ENCODE measurements around the gene S100Z. TPM values are rescaled to one million over a fixed set of nuclear protein-coding genes. Genes with fewer than 3 reads are reported as not detected.
"Not testable (repeated sequence)": the region's sequence is repeated elsewhere in the genome, so short reads cannot be mapped to it uniquely, and the experiment has no call there.

The S100Z gene
- total RNA-seq, 2 experiments from 2014 or later, result 0.81 to 1.1 TPM

GRCh38 chr5:76908166-76908565 lies 58.4 kb downstream of the S100Z start:
- no peak overlapping the region for H3K27ac Mint-ChIP-seq
- CTCF ChIA-PET, result no interaction called here

GRCh38 chr5:76910344-76910933 lies 60.6 kb downstream of the S100Z start:
- H3K27me3 Mint-ChIP-seq (ENCODE audit: low read depth); intact Hi-C loops (cut with micrococcal nuclease); H3K4me1 Mint-ChIP-seq (ENCODE audit: low read depth); H3K9me3 Mint-ChIP-seq; H3K4me3 Mint-ChIP-seq; H3K36me3 Mint-ChIP-seq (ENCODE audit: low read depth); H3K27ac Mint-ChIP-seq; DNase-seq; CTCF ChIA-PET: not testable (repeated sequence)

More at GRCh38 chr5:76908166-76908565, 58.4 kb downstream of the S100Z start:
- DNase-seq, result no peak
- Mint-ChIP-seq H3K36me3 (ENCODE audit: low read depth) (no peaks in the 10 kb centered on the region), H3K4me1 (ENCODE audit: low read depth) (no peaks in the 10 kb centered on the region), H3K4me3 (no peak overlapping the region), H3K27me3 (ENCODE audit: low read depth) (peaks cover 2% of the 10 kb centered on the region), H3K9me3 (no peaks in the 10 kb centered on the region)
- intact Hi-C loops (cut with micrococcal nuclease), result no loop called here

GRCh38 chr5:76914671-76915070 lies 64.9 kb downstream of the S100Z start:
- intact Hi-C loops (cut with micrococcal nuclease); H3K36me3 Mint-ChIP-seq (ENCODE audit: low read depth); DNase-seq; H3K27me3 Mint-ChIP-seq (ENCODE audit: low read depth); H3K4me3 Mint-ChIP-seq; H3K27ac Mint-ChIP-seq; H3K4me1 Mint-ChIP-seq (ENCODE audit: low read depth); H3K9me3 Mint-ChIP-seq: not testable (repeated sequence)
- CTCF ChIA-PET, result interaction anchor here (1.1 kb wide), 1 partner anchor 162 kb away, joined by 3 read pairs; no protein-coding TSS in a partner anchor

GRCh38 chr5:76918539-76918938 lies 68.7 kb downstream of the S100Z start:
- no peak for DNase-seq
- no peak overlapping the region for H3K4me3 Mint-ChIP-seq
- H3K4me1 Mint-ChIP-seq (ENCODE audit: low read depth), result peaks cover 3% of the 10 kb centered on the region
- peaks cover 5% of the 10 kb centered on the region for H3K9me3 Mint-ChIP-seq
- H3K36me3 Mint-ChIP-seq (ENCODE audit: low read depth), result peaks cover 4% of the 10 kb centered on the region
- intact Hi-C loops (cut with micrococcal nuclease), result no loop called here
- no peak overlapping the region for H3K27ac Mint-ChIP-seq
- CTCF ChIA-PET, result no interaction called here
- H3K27me3 Mint-ChIP-seq (ENCODE audit: low read depth), result peaks cover 4% of the 10 kb centered on the region

- Mint-ChIP-seq H3K4me3 (no peak overlapping the region), H3K27me3 (ENCODE audit: low read depth) (no peaks in the 10 kb centered on the region), H3K36me3 (ENCODE audit: low read depth) (no peaks in the 10 kb centered on the region), H3K27ac (no peak overlapping the region), H3K4me1 (ENCODE audit: low read depth) (no peaks in the 10 kb centered on the region), H3K9me3 (no peaks in the 10 kb centered on the region)
- no peak for DNase-seq
- CTCF ChIA-PET, result no interaction called here
- intact Hi-C loops (cut with micrococcal nuclease), result no loop called here
Observed at GRCh38 chr5:76920491-76920890, 70.7 kb downstream of the S100Z start.

- Mint-ChIP-seq H3K4me3 (no peak overlapping the region), H3K9me3 (no peaks in the 10 kb centered on the region), H3K27ac (no peak overlapping the region), H3K4me1 (ENCODE audit: low read depth) (no peaks in the 10 kb centered on the region), H3K27me3 (ENCODE audit: low read depth) (peaks cover 8% of the 10 kb centered on the region), H3K36me3 (ENCODE audit: low read depth) (no peaks in the 10 kb centered on the region)
- CTCF ChIA-PET, result interaction anchor here (1.0 to 1.2 kb wide), 2 partner anchors 90 to 100 kb away, joined by 3 read pairs; no protein-coding TSS in a partner anchor
- no peak for DNase-seq
- intact Hi-C loops (cut with micrococcal nuclease), result no loop called here
Observed at GRCh38 chr5:76926329-76927105, 76.7 kb downstream of the S100Z start.

- no peak for DNase-seq
- Mint-ChIP-seq H3K36me3 (ENCODE audit: low read depth) (no peaks in the 10 kb centered on the region), H3K27me3 (ENCODE audit: low read depth) (peaks cover 8% of the 10 kb centered on the region), H3K4me1 (ENCODE audit: low read depth) (no peaks in the 10 kb centered on the region), H3K4me3 (no peak overlapping the region), H3K27ac (no peak overlapping the region), H3K9me3 (no peaks in the 10 kb centered on the region)
- intact Hi-C loops (cut with micrococcal nuclease), result no loop called here
- CTCF ChIA-PET, result no interaction called here
Observed at GRCh38 chr5:76927961-76928360, 78.1 kb downstream of the S100Z start.

GRCh38 chr5:76930083-76930482 lies 80.3 kb downstream of the S100Z start:
- no peak for DNase-seq
- intact Hi-C loops (cut with micrococcal nuclease), result no loop called here
- H3K4me1 Mint-ChIP-seq (ENCODE audit: low read depth), result no peaks in the 10 kb centered on the region
- H3K9me3 Mint-ChIP-seq, result no peaks in the 10 kb centered on the region
- H3K36me3 Mint-ChIP-seq (ENCODE audit: low read depth), result no peaks in the 10 kb centered on the region
- peaks cover 8% of the 10 kb centered on the region for H3K27me3 Mint-ChIP-seq (ENCODE audit: low read depth)
- CTCF ChIA-PET, result no interaction called here
- no peak overlapping the region for H3K4me3 Mint-ChIP-seq
- H3K27ac Mint-ChIP-seq, result no peak overlapping the region

GRCh38 chr5:76938177-76938576 lies 88.4 kb downstream of the S100Z start:
- H3K4me3 Mint-ChIP-seq, result no peak overlapping the region
- H3K36me3 Mint-ChIP-seq (ENCODE audit: low read depth), result no peaks in the 10 kb centered on the region
- no peak overlapping the region for H3K27ac Mint-ChIP-seq
- CTCF ChIA-PET, result no interaction called here
- no peaks in the 10 kb centered on the region for H3K9me3 Mint-ChIP-seq
- no peaks in the 10 kb centered on the region for H3K4me1 Mint-ChIP-seq (ENCODE audit: low read depth)
- DNase-seq, result no peak
- intact Hi-C loops (cut with micrococcal nuclease), result no loop called here
- H3K27me3 Mint-ChIP-seq (ENCODE audit: low read depth), result peaks cover 2% of the 10 kb centered on the region

- no peaks in the 10 kb centered on the region for H3K4me1 Mint-ChIP-seq (ENCODE audit: low read depth)
- CTCF ChIA-PET, result interaction anchor here (0.7 kb wide), 1 partner anchor 77 kb away, joined by 3 read pairs; no protein-coding TSS in a partner anchor
- no peak overlapping the region for H3K27ac Mint-ChIP-seq
- peaks cover 5% of the 10 kb centered on the region for H3K27me3 Mint-ChIP-seq (ENCODE audit: low read depth)
- DNase-seq, result no peak
- no peak overlapping the region for H3K4me3 Mint-ChIP-seq
- no peaks in the 10 kb centered on the region for H3K9me3 Mint-ChIP-seq
- intact Hi-C loops (cut with micrococcal nuclease), result no loop called here
- H3K36me3 Mint-ChIP-seq (ENCODE audit: low read depth), result no peaks in the 10 kb centered on the region
Observed at GRCh38 chr5:76941000-76941399, 91.2 kb downstream of the S100Z start.

- no peaks in the 10 kb centered on the region for H3K4me1 Mint-ChIP-seq (ENCODE audit: low read depth)
- no peaks in the 10 kb centered on the region for H3K36me3 Mint-ChIP-seq (ENCODE audit: low read depth)
- H3K9me3 Mint-ChIP-seq, result no peaks in the 10 kb centered on the region
- CTCF ChIA-PET, result no interaction called here
- H3K27me3 Mint-ChIP-seq (ENCODE audit: low read depth), result peaks cover 5% of the 10 kb centered on the region
- H3K4me3 Mint-ChIP-seq, result no peak overlapping the region
- intact Hi-C loops (cut with micrococcal nuclease), result no loop called here
- no peak for DNase-seq
- no peak overlapping the region for H3K27ac Mint-ChIP-seq
Observed at GRCh38 chr5:76941442-76941841, 91.6 kb downstream of the S100Z start.

- intact Hi-C loops (cut with micrococcal nuclease), result no loop called here
- H3K9me3 Mint-ChIP-seq, result no peaks in the 10 kb centered on the region
Observed at GRCh38 chr5:76942581-76942980, 92.8 kb downstream of the S100Z start.

GRCh38 chr5:76943006-76943405 lies 93.2 kb downstream of the S100Z start:
- Mint-ChIP-seq H3K27me3 (ENCODE audit: low read depth) (peaks cover 5% of the 10 kb centered on the region), H3K4me1 (ENCODE audit: low read depth) (no peaks in the 10 kb centered on the region)

More at GRCh38 chr5:76942581-76942980, 92.8 kb downstream of the S100Z start:
- no peak overlapping the region for H3K4me3 Mint-ChIP-seq
- CTCF ChIA-PET, result interaction anchor here (0.7 kb wide), 1 partner anchor 20 kb away, joined by 4 read pairs; no protein-coding TSS in a partner anchor
- H3K36me3 Mint-ChIP-seq (ENCODE audit: low read depth), result no peaks in the 10 kb centered on the region
- peaks cover 5% of the 10 kb centered on the region for H3K27me3 Mint-ChIP-seq (ENCODE audit: low read depth)
- no peaks in the 10 kb centered on the region for H3K4me1 Mint-ChIP-seq (ENCODE audit: low read depth)
- no peak for DNase-seq
- no peak overlapping the region for H3K27ac Mint-ChIP-seq

More at GRCh38 chr5:76943006-76943405, 93.2 kb downstream of the S100Z start:
- Mint-ChIP-seq H3K36me3 (ENCODE audit: low read depth) (no peaks in the 10 kb centered on the region), H3K4me3 (no peak overlapping the region), H3K27ac (no peak overlapping the region), H3K9me3 (no peaks in the 10 kb centered on the region)
- DNase-seq, result no peak
- intact Hi-C loops (cut with micrococcal nuclease), result no loop called here
- CTCF ChIA-PET, result interaction anchor here (0.7 kb wide), 1 partner anchor 19 kb away, joined by 4 read pairs; no protein-coding TSS in a partner anchor
